Measurements from ENCODE around the gene DHX35.

GRCh38 chr20:39004508-39004907 lies 42.4 kb downstream of the DHX35 start:
- TF ChIP-seq CTCF (IDR thresholded peaks at IDR 0.05) (no peak), POLR2A (IDR thresholded peaks at IDR 0.05) (no peak)
